ENCODE results near the gene NOX4.

DNA sequence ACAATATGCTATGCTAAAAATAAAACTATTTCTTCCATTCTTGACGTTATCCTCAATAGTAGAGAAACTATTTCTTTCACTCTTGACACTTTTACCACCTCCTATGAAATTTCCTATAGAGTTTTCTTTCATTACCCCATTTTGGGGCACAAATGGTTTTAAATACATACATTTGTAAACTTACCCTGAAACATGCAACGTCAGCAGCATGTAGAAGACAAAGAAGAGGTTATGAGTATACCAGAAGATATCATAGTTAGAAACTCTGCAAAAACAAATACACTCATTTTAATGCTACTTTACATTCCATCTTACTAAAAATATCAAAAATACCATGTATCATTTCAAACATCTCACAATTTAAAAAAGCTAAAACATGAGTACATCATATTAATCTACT is 69.5 kb downstream of the NOX4 start:
- TF ChIP-seq POLR2AphosphoS5 (IDR thresholded peaks at IDR 0.05; ENCODE audit: insufficient read depth in 1 of 2, low read depth in 1 of 2), result no peak
- no peak for TF ChIP-seq POLR2A (IDR thresholded peaks at IDR 0.05)

Data from vagina (tissue), 2 donors.